Retinal pigment epithelial cell (primary cell): Measurements from ENCODE around the gene IL1RAPL1.

Experiments used
- DNase-seq: peaks from one replicate; pipeline ENCODE4 v3.0.0-alpha.2; 2010; ENCODE audit warnings: low read depth
- H3K4me3 ChIP-seq: 2 replicates; pipeline ENCODE4 v1.5.1; 2011; ENCODE audit warnings: mild to moderate bottlenecking, low read length, control low read depth, moderate library complexity
- CTCF ChIP-seq: conservative IDR thresholded peaks from 2 replicates; pipeline ENCODE4 v1.5.1; 2011; ENCODE audit warnings: low read depth, low read length, control low read depth, inconsistent platforms

The IL1RAPL1 gene

DNA sequence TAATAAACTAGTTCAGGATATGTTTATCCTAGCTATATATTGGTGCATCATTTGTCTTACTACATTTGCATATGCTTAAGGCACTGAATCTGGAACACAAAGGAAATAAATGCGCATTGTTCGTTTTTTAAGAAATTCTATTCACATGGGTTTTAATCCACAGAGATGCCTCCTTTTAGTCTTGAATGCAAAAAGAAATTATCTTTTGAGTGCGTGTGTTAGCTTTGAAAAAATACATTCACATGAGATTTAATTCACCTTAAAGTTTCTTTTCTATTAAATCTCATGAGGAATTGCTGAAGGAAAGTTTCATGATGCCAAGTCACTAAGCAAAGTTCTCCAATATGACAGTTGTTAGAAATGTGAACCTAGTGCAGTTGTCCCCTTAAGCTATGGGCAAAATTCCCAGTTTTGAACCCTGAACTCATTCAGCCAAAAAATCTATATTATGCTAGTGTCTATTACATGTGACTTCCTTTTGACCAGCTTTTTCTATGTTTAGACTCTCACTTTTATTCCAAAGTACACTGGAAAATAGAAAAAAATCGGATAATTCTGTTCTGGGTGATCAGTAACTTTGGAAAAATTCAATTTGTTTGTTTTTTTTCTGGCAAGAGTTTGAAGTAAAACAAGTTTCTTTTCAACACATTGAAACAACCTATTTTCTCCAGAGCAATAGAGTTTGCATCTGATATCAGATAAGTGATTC, 1201.9 kb downstream of the IL1RAPL1 start:
- no peak for DNase-seq
- TF ChIP-seq CTCF = no peak
- no peak overlapping the region for H3K4me3 ChIP-seq

DNA sequence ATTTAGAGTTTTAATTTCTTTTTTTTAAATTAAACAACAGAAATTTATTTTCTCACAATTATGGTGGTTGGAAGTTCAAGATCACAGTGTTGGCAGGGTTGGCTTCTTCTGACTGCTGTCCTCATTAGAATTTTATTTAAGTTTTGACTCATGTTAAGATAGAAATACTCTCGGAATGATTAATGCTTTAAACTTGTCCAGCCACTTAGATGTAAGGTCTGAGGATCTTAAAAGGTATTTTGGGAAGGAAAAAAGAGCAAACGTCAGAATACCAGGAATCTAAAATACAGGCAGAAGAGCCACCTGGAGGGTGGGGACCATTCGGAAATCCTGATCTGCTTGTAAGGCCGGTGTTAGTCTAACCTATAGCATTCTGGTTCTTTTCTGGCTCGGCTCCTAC, 1205.1 kb downstream of the IL1RAPL1 start:
- no peak for TF ChIP-seq CTCF
- DNase-seq = no peak
- H3K4me3 ChIP-seq = no peak overlapping the region

GRCh38 chrX:29797156-29797555, 1209.9 kb downstream of the IL1RAPL1 start:
- no peak overlapping the region for H3K4me3 ChIP-seq
- DNase-seq = no peak
- no peak for TF ChIP-seq CTCF

- no peak overlapping the region for H3K4me3 ChIP-seq
- no peak for TF ChIP-seq CTCF
- DNase-seq = no peak
These were observed 1211.2 kb downstream of the IL1RAPL1 start for GRCh38 chrX:29798469-29798868.

- TF ChIP-seq CTCF = no peak
- H3K4me3 ChIP-seq = no peak overlapping the region
- DNase-seq = no peak
These were observed 1225.9 kb downstream of the IL1RAPL1 start for GRCh38 chrX:29813174-29813573.

DNA sequence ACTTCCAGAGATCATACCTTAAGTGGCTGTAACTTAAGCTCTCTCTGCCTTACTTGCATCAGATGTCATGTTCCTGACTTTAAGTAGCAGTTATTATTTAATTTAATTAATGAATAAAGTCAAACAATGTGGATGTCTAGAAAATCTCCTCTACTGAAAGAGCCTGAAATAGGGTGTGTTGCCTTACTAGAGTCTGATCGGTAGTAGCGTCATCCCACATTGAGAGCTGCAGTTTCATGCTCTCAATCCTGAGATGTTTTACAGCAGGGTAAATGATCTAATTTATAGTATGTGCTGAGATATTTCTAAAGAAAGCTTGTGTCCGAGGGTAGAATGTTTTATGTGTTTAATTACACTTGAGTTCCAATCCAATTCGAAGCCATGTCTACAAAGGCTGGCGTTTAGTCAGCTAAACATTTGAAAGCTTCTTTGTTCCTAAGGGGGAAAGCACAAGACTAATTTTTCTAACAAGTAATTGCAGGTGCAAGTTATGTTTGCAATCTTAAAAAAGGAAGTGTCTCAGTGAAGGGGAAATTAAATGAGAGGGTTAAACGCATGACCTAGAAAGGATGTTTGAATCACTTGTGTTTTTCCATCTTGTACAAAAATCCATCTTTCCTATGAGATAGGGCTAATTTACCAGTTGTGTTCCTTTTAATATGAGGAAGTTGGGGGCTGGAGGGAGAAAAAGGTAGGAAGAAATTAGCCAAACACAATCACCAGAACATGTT, 1237.1 kb downstream of the IL1RAPL1 start:
- no peak overlapping the region for H3K4me3 ChIP-seq
- TF ChIP-seq CTCF = no peak
- no peak for DNase-seq

DNA sequence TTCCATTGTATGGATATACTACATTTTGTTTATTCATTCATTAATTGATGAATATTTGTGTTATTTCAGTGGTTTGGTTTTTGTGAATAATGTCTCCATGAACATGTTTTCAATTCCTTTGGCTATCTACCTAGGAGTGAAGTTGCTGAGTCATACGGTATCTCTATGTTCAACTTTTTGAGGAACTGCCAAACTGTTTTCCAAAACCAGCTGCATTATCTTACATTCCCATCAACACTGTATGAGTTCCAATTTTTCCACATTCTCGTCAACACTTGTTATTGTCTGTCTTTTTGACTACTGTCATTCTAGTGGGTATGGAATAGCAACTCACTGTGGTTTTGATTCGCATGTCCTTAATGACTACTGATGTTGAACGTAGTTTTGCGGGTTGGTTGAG, 1239.5 kb downstream of the IL1RAPL1 start:
- no peak for TF ChIP-seq CTCF
- H3K4me3 ChIP-seq = no peak overlapping the region
- DNase-seq = no peak
